Ishikawa (cell line): ENCODE measurements around the gene MMP15.

Experiments used
- CEBPB ChIP-seq: IDR thresholded peaks from 2 replicates; pipeline ENCODE4 v1.6.1; 2012
- CREB1 ChIP-seq: IDR thresholded peaks from 2 replicates; pipeline ENCODE4 v1.6.1; 2012; ENCODE audit warnings: low read depth
- EGR1 ChIP-seq: IDR thresholded peaks from 2 replicates; pipeline ENCODE4 v1.6.1; 2012
- EP300 ChIP-seq: IDR thresholded peaks from 2 replicates; pipeline ENCODE4 v1.6.1; 2012; ENCODE audit warnings: borderline replicate concordance
- FOXM1 ChIP-seq: IDR thresholded peaks from 2 replicates; pipeline ENCODE4 v1.6.1; 2012; ENCODE audit warnings: low read depth, borderline replicate concordance
- MAX ChIP-seq: IDR thresholded peaks from 2 replicates; pipeline ENCODE4 v1.6.1; 2012
- NFIC ChIP-seq: IDR thresholded peaks from 2 replicates; pipeline ENCODE4 v1.6.1; 2012
- RAD21 ChIP-seq: IDR thresholded peaks from 2 replicates; pipeline ENCODE4 v1.6.1; 2012; ENCODE audit warnings: low read depth
- REST ChIP-seq: IDR thresholded peaks from 2 replicates; pipeline ENCODE4 v1.6.1; 2012; ENCODE audit warnings: low read depth, mild to moderate bottlenecking
- TAF1 ChIP-seq: IDR thresholded peaks from 2 replicates; pipeline ENCODE4 v1.6.1; 2012; ENCODE audit warnings: low read depth, mild to moderate bottlenecking
- TCF12 ChIP-seq: IDR thresholded peaks from 2 replicates; pipeline ENCODE4 v1.6.1; 2012; ENCODE audit warnings: low read depth
- TEAD4 ChIP-seq: IDR thresholded peaks from 2 replicates; pipeline ENCODE4 v1.6.1; 2012
- USF1 ChIP-seq: IDR thresholded peaks from 2 replicates; pipeline ENCODE4 v1.6.1; 2012
- YY1 ChIP-seq: IDR thresholded peaks from 2 replicates; pipeline ENCODE4 v1.6.1; 2012; ENCODE audit warnings: low read depth
- ZBTB7A ChIP-seq: IDR thresholded peaks from 2 replicates; pipeline ENCODE4 v1.6.1; 2012; ENCODE audit warnings: low read depth

MMP15 gene

GRCh38 chr16:58047557-58048348, 22.2 kb downstream of the MMP15 start:
- TF ChIP-seq REST (no peak), EP300 (no peak), ZBTB7A (no peak), CEBPB (no peak), YY1 (no peak), TEAD4 (no peak), CREB1 (no peak), RAD21 (no peak), NFIC (no peak)

GRCh38 chr16:58048494-58049231, 23.1 kb downstream of the MMP15 start:
- TF ChIP-seq EP300 (no peak), EGR1 (no peak), CREB1 (no peak), FOXM1 (no peak), CEBPB (no peak), TAF1 (no peak), YY1 (no peak), ZBTB7A (no peak)

- TF ChIP-seq EGR1 = no peak
- no peak for TF ChIP-seq MAX
- TF ChIP-seq CREB1 = no peak
- TF ChIP-seq REST = no peak
- no peak for TF ChIP-seq EP300
- TF ChIP-seq TEAD4 = no peak
- no peak for TF ChIP-seq NFIC
- no peak for TF ChIP-seq TAF1
- TF ChIP-seq RAD21 = no peak
- TF ChIP-seq CEBPB = no peak
These were observed 24.0 kb downstream of the MMP15 start for GRCh38 chr16:58049232-58050185.

GRCh38 chr16:58051296-58051695, 25.7 kb downstream of the MMP15 start:
- TF ChIP-seq USF1 = no peak
- TF ChIP-seq EGR1 = no peak
- no peak for TF ChIP-seq REST
- no peak for TF ChIP-seq EP300
- no peak for TF ChIP-seq TEAD4
- no peak for TF ChIP-seq FOXM1
- TF ChIP-seq YY1 = no peak
- no peak for TF ChIP-seq RAD21
- no peak for TF ChIP-seq CEBPB
- TF ChIP-seq CREB1 = no peak
- TF ChIP-seq MAX = no peak
- no peak for TF ChIP-seq TAF1
- no peak for TF ChIP-seq NFIC
- no peak for TF ChIP-seq ZBTB7A
- no peak for TF ChIP-seq TCF12
